Suppressor macrophage (primary cell): ENCODE data around the gene MSANTD1.

Experiments
- DNase-seq, 4 experiments: peaks; one replicate each; pipeline ENCODE4 v3.0.0-alpha.2; 2020 to 2022

The MSANTD1 gene

DNA sequence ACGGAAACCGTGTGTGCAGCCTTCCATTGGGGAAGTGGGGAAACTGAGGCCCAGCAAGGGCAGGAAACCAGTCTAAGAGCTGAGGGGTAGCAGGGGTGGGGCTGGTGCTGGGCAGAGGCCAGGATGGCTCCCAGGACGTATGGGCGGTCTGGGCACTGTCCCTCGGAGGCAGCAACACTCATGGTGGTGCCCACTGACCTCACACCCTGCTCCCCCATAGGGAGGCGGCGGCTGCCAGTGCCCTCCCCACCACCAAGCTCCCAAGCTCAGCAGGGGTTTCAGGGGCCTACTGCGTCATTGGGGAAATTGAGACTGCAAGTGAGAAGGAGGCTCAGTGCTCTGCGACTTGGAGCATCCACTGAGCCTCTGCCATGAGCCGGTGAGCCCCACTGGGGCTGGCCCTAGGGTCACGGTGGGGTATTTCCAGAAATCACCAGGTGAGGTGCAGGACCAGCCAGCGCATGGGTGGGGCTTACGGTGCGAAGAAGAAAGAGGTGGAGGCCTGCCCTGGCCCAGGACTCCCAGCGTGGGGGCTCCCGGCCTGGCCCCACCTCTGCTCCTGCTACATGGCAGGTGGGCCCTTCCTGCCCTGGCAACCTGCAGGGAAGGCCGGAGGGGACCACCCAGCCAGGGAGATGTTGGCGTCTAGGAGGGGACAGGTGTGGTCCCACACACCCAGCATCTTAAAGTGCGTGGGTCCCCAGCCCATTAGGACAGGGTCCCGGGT lies 915 bp downstream of the MSANTD1 start:
- no peak for DNase-seq

DNA sequence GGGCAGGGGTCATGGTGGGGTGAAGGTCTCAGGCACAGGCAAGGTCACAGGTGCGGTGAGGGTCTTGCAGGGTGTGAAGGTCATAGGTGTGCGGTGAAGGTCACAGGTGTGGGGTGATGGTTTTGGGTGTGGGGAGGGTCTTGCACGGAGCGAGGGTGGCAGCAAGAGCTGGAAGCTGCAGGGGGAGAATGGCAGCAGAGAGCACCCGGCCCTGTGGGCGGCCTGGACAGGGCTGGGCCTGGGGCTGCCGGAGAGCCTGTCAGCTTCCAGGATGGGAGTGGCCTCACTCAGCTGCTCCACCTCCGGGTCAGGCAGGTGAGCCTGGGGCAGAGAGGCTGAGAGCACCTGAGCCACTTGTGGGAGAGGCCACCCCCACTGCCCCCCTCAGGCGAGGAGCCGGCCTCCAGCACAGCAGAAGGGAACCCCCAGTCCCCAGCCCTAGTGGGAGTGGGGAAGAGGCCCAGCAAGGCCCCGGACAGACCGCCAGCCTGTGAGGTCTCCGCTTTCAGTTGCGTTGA lies 1.5 kb downstream of the MSANTD1 start:
- no peak for DNase-seq

DNA sequence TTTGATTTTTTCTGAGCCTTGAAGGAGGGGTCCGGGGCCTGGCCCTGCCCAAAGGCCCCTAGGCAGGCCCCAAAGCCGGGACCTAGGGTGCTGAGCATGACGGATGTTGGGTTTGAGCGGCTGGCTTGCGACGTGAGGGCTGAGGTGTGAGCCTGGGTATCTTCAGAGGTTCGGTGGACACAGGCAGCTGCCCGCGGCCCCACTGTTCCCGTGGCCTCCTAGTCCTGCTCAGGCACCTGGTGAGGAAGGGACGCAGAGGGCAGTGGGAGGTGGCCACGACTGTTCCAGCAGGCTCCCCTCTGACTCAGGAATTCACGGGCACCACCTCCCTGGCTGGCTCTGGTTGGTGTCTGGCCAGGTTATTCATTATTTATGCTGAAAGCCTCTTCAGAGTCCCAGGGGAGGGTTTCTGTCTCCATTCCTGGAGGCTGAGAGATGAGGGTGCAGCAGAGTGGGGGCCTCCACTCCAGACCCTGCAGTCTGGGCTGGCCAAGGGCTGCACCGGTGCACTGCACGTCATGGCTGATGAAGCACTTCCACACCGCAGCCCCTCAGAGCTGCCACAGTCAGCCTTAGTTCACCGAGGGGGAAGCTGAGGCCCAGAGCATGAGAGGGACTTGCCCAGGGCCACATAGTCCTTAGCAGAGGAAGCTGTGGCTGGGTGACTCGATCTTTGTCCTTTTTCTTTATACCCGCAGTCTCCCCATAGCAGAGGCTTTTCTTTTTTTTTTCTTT lies 2.2 kb downstream of the MSANTD1 start:
- no peak for DNase-seq

DNA sequence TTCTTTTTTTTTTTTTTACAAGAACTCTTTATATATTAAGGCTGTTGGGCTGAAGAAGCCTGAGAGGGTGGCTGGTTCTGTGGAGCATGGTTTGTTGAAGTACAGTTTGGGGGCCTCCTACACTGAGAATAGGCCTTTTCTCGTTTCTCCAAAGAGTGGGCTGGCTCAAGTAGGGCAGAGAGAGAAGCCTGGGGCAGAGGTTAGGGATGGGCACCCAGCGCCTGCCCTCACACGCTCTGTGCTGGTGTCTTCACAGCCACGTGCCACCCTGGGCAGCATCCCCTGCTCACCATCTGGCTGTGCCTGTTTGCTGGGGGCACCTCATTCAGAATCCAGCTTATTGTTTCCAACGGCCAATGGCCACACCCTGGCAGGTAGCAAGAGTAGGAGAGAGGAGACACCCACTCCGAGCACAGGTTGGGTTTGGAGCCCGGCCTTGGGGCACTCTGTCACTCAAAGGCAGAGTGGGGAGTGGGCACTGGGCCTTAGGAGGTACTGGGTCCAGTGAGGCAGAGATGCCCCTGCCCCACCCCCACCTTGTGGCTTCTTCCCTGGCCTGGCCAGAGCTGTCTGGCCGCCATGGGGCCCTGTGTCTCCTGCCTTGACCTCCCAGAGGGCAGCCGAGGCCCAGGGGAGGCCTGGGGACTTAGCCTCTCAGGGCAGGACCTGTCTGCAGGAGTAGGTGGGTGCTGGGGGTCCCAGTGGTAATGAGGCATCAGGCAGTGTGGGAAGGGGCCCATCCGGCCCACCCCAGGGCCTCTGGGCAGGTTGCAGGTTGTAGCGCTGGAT lies 2.9 kb downstream of the MSANTD1 start:
- no peak for DNase-seq

DNA sequence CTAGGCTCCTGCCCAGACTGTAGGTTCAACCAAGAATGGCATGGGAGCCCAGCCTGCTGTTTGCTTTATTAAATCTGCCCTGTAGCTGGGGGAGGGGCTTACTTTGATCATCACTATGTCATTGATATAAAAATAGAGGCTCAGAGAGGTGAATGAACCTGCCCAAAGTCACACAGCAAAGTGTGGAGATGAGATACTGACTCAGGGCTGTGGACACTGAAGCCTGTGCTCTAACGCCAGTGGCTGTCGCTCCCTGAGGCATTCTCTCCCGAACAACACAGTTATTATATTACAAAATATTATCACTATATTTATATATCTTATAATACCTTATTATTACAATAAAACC lies 3.5 kb downstream of the MSANTD1 start:
- DNase-seq: no peak

DNA sequence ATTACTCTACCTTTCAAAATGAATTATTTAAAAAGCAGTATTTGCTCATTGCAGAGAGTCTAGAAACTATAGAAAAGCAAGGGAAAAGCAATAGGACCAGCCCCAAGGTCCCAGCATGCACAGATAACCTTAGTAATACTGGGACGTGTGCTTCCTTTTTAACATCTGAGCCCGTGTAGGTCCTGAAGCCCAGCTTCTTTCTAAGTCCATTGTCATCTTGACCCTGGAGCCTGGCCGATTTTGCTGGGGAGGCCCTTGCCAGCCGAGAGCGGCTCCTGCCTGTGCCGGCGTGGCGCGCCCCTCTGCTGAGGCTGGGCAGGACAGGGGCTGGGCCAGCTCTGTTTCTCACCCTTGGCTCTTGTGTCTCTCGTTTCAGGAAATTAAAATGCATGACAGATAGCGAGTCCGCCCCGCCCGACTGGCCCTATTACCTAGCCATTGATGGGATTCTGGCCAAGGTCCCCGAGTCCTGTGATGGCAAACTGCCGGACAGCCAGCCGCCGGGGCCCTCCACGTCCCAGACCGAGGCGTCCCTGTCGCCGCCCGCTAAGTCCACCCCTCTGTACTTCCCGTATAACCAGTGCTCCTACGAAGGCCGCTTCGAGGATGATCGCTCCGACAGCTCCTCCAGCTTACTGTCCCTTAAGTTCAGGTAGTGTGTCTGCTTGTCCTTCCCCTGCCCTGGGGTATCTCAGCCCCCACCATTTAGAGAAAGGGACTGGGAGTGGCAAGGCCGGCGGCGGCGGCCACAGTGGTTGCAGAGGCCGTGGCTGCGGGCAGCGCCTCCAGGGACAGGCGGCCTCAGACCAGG lies 4.1 kb downstream of the MSANTD1 start:
- DNase-seq: no peak

DNA sequence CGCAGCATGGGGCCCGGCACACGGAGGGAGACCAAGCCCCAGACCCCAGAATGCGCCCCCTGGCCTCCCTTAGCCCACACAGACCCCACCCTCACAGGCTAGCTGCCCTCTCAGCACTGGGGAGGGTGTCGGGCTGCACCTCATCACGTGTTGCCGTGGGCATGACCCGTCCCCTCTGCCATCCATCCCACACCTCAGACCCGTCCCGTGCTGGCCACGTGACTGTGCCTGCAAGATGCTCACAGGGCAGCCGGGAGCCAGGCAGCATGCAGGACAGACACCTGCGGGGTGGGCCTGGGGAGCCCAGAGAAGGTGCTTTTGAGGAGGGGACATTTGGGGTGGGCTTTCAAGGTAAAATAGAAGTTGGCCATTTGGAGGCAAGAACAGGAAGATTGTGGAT lies 4.8 kb downstream of the MSANTD1 start:
- no peak for DNase-seq

DNA sequence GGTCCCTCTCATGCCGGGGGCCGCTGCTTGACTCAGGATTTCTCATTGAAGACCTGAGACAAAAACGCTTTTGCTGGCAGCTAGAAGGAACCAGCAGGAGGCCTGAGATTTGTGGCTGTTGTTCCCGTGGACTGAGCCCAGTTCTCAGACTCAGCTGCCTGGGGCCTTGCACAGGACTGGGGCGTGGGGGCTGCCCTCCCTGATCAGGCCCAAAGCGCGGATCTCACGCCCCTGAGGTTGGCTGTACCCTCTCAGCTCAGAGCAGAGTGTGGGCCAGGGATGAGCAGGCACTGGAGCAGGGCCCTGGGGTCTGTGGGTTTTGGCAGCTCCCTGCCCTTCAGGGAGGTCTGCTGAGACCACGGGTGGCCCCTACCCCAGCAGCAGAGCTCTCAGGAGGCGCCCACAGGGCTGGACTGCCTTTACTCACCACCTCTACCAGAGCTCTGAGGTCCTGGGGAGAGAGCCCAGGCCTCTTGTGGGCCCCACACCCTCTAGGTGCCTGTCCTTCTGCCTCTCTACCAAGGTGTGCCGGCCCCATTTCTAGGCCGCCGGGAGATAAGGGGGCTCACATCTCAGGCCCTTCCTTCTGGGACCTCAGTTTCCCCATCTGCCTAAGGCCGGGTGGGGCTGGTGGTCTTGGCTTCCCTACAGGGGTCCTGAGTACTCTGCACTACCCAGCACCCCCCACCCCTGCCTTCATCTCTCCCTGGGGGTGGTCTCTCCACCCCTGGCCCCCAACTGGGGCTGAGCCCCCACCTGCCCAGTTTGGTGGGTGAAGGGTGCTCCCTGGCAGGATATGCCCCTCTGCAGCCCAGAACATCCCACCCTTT lies 5.6 kb downstream of the MSANTD1 start:
- DNase-seq: no peak

DNA sequence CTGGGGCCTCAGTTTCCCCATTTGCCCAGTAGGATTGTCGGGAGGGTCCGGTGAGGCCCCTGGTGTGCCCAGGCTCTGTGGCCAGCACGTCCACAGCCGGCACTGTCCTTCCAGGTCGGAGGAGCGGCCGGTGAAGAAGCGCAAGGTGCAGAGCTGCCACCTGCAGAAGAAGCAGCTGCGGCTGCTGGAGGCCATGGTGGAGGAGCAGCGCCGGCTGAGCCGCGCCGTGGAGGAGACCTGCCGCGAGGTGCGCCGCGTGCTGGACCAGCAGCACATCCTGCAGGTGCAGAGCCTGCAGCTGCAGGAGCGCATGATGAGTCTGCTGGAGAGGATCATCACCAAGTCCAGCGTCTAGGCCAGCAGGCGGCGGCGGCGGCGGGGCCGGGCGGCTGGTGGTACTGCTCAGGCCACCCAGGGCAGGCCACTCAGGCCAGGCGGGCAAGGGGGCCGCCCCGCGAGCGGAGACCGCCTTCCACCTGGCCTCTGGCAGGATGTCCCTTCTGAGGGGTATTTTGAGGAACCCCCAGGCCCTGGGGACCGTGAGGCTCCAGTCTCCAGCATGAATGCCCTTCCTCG lies 6.7 kb downstream of the MSANTD1 start:
- DNase-seq: no peak

DNA sequence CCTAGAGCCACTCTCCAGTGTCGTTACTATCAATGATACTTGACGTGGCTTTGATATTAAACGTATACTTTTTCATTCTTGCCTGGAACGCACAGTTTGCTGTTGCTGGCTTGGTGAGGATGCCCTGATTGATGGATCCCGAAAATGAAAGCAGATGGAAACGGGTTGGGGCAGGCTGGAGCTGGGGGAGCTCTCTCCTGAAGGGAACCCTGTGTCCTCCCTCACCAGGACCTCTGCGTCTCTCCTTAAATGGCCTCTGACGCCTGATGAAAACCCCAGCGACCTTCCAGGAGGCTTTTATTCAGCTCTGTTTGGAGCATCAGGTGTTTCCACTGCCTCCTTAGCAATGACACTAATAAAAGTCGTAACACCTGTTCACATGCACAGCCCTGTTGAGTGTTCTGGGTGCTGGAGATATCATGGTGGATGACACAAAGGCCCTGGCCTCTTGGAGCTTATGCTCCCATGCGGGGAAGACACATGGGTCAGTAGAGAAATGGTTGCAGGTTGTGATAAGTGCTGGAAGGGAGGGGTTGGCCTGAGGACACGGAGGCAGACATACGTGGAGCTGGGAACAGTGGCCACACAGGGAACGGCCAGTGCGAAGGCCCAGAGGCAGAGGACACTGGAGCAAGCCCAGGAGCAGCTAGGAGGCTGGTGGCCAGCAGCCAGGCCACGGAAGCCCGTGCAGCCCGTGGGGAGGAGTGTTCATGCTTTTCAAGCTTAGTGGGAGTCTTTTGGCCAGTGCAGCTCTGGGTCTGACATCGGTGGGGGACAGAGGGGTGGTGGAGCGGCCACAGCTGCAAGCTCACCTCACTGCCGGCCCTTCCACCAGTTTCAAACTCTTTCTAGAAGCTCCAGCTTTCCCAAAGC lies 7.5 kb downstream of the MSANTD1 start:
- no peak for DNase-seq

DNA sequence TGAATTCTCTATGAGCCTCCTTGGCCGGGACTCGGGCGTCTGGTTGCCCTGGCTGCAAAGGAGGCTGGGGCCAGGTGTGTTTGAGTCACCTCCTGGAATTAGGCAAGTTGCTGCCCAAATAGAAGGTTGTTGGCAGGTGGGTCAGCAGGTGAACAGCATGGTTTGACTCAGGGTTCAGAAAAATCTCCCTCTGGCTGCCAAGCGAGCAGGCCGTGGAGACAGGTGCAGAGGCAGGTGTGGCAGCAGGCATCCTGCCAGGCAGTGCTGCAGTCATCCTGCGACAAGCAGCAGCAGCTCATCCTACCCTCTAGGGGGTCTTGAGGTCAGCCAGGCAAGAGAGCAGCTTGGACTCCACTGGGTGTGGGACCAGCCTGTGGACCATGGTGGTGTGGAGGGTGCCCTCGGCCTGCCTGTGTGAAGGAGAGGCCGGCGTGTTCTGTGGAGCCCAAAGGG lies 8.2 kb downstream of the MSANTD1 start:
- no peak for DNase-seq

DNA sequence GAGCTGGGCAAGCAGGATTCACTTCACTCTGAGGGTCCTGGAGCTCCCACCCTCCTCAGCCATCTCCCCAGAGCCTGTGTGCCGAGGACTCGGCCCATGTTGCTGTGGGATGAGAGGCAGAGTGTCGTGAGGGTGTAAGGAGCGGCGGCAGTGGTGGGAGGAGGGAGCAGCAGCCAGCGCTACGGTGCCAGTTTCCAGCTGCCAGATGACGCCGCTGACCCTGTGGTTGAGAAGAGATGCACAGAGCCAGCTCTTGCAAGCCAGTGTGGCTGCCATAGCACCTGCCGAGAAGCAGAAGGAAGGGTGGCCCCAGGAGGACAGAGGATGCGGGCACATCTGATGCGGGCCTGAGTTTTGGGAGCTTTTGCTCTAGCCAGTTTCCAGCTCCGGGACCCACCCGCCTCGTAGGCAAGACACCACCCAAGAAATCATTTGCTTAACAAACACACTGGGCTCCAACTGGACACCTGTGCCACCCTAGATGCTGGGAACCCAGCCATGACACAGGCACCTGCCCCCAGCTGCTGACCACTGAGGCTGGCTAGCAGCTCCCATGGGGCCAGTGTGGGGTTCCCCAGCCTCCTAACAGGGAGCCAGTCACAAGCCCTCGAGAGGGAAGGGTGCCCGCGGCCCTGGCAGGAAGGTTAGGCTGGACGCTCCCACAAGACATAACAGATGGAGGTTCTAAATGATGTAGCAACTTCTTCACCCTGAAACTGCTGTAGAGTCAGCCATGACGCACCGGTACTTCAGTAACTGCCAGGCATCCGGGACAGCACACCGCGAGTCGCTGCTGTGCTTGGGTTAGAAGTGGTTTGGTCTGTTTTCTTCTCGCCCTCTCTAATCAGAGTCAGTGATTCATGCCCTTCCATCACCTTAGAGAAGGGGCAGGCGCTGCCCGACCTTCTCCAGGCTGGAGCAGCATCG lies 8.9 kb downstream of the MSANTD1 start:
- no peak for DNase-seq

DNA sequence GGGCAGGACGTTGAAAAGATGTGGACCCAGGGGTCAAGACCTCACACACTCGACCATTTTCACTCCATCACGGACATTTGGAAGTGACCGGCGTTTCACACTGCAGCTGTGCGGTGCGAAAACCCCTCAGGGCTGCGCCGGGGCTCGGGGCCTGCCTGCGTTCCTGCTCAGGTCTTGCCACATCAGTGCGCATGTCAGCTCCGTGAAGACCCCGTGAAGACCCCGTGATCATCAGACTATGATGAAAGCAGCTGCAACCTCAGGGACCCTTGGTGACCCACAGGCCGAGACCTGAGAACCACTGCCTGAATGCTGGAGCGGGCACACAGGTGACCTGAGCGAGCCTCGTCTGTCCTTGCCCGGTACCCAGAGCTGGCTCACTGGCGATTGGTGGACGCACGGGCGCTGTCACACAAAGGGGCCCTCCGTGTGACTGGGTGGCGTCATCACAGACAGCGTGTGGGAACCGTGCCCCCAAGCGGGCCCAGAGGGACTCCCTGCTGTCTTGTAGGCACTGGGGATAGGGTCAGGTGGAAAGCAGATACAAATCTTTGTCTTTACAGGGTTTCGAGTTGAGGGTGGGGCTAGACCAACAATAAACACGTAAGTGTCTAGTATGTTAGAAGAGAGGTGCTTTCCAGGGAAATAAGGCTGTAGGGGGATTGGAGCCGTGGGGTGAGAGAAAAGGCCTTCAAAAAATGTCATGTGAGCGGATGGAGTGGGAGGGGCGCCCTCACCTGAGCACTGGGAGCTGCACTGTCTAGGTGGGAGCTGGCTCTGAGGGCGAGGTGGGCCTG lies 12.7 kb downstream of the MSANTD1 start:
- no peak for DNase-seq

DNA sequence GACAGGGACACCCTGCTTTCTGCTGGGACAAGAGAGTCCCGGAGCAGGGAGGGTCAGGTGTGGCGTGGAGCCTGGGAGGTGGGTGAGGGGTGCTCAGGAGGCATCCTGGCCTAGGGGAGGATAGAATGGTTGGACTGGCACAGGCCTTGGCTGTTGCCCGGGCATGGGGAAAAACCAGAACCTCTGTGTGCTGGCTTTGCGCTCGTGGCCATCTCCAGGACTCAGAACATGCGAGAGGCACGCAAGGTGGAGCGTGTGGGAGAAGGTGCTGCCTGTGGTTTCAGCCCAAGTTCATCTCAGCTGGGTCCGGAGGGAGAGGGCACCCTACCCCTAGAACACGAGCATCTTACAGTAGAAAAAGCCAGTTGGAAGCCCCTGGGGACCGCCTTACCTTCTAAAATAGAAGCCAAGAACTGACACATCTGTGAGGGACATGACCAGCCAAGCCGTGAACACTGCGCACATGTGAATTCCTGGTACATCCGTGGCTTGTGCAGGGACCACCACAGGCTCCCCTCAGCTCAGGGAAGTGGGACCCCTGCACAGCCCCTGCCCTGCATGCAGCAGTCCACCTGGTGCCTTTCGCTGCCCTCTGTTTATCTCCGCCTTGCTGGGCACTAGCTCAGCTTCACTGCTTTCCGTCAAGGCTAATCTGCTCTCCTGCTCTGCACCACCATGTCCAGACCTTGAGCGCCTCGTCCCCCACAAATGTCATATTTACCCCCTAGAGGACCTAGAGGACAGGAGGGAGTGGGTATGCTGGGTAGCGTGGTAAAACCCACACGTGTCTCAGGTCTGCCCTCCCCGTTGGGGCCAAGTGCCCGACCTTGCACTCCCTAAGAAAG lies 13.5 kb downstream of the MSANTD1 start:
- no peak for DNase-seq

DNA sequence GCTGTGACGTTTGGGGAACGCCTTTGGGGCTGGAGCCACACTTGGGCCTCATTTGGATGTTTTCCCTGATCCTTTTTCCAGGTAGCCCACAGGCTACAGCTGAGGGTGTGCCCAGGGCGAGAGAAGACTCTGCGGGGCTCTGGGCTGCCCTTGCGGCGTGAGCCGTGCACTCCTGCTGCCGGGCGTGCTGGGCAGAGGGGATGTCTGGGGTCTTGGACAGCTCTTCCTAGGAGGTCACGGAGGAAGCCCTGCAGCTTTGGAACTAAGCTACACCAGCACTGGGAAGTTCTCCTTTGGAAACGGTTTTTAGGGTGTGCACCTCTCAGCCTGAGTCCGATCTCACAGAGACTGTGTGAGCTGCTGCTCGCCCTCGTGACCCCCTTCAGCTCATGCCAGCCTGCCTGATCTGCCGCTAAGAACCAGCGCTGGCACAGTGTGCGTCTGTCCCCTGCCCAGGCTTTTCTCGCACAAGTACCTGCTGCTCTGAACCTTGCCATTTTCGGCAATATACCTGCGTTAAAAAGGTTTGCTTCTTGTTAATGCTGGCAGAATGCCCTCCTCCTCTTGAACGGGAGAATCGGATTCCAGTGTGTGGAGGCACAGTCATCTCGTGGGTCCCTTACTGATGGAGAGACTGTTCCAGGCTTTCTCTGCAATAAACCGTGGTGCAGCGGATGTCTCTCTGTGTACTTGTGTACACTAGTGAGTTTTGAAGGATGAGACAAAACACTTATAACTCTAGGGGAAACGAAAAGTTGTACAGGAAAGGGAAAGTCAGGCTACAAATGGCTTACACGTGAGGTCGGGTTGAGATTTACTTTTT lies 14.3 kb downstream of the MSANTD1 start:
- no peak for DNase-seq

DNA sequence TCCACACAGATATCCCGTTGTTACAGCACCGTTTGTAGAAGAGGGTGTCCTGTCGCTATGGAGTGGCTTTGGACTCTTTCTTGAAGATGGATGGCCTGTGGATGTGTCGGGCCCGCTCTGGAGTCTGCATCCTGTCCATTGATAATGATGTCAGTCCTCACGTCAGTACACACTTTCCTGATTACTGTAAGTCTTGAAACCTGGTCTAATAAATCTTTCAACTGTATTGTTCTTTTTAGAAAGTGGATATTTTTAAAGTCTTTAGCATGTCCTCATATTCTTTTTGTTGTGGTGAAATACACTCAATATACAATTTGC lies 14.9 kb downstream of the MSANTD1 start:
- no peak for DNase-seq
